ENCODE data around the gene PIK3CG.

- TF ChIP-seq POLR2A (IDR thresholded peaks at IDR 0.05) = no peak
- no peak for TF ChIP-seq CTCF (IDR thresholded peaks at IDR 0.05)
Measured at GRCh38 chr7:106896231-106896630, 31.1 kb downstream of the PIK3CG start.
